Measurements from ENCODE around the gene MCRS1. TPM values are rescaled to one million over a fixed set of nuclear protein-coding genes. Genes with fewer than 3 reads are reported as not detected.

MCRS1 gene
- polyA plus RNA-seq, 1 donor from 2014 or later: 109 TPM

DNA sequence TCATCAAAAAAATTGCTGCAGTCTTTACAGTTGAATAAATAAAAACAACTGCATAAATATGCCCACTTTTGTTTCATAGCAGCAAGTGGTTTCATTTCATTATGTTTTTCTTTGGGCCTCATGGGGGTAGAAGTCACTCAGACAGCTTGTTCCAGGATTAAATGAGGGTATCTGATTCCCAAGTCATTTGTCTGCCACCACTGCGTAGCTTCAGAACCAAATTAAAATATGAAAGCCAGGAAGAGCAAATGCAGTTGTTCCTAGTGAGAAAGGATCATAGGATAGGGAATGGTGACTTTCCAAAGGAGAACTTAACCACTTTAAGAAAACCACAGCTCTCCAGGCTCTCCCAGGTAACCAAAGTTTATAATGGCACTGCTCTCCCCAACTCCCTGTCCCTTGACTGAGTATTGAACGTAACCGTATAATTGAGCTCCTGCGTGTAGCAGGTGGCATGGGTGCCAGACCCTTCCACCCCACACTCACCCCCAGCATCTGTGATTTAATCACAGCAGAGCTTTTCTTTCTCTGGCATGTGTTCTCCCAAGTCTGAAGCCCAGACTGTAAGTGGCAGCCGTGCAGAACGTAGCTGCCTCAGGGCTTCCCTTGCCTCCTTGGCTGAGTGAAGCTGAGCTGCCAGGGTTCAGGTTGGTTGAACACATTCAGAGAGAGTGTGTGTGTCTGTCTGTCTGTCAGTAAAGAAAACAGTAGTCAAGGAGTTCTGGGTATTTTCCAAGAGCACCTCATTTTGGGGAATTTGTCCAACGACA is 40.4 kb downstream of the MCRS1 start:
- no peaks in the 10 kb centered on the region for H3K9me3 ChIP-seq (ENCODE audit: low read length)
- H3K79me2 ChIP-seq (replicated peaks; ENCODE audit: insufficient read depth, low read length): no peaks in the 10 kb centered on the region
- H3F3A ChIP-seq (ENCODE audit: insufficient read depth, low read length, poor library complexity, severe bottlenecking): no peaks in the 10 kb centered on the region
- no peaks in the 10 kb centered on the region for H4K20me1 ChIP-seq (ENCODE audit: insufficient read depth)
- no peak overlapping the region for H3K9ac ChIP-seq (ENCODE audit: low read length)
- no peak overlapping the region for H3K27ac ChIP-seq (ENCODE audit: low read length)
- H3K4me3 ChIP-seq (ENCODE audit: low read length): no peak overlapping the region
- TF ChIP-seq EP300 (conservative IDR thresholded peaks at IDR 0.05; ENCODE audit: poor library complexity, severe bottlenecking) (no peak), TAF1 (IDR thresholded peaks at IDR 0.05; ENCODE audit: low read depth) (no peak), SMC3 (conservative IDR thresholded peaks at IDR 0.05; ENCODE audit: poor library complexity) (no peak), MXI1 (conservative IDR thresholded peaks at IDR 0.05; ENCODE audit: poor library complexity, severe bottlenecking) (no peak)
- H2AFZ ChIP-seq (ENCODE audit: low read depth, low read length): no peak overlapping the region
- H3K36me3 ChIP-seq (ENCODE audit: insufficient read depth, low read length): peaks cover 7% of the 10 kb centered on the region
- H3K27me3 ChIP-seq (ENCODE audit: insufficient read depth, low read depth, low read length): no peaks in the 10 kb centered on the region
- no peaks in the 10 kb centered on the region for H3K9me2 ChIP-seq (ENCODE audit: insufficient read depth, low read length)
- no peak overlapping the region for H3K4me2 ChIP-seq (ENCODE audit: low read length)

DNA sequence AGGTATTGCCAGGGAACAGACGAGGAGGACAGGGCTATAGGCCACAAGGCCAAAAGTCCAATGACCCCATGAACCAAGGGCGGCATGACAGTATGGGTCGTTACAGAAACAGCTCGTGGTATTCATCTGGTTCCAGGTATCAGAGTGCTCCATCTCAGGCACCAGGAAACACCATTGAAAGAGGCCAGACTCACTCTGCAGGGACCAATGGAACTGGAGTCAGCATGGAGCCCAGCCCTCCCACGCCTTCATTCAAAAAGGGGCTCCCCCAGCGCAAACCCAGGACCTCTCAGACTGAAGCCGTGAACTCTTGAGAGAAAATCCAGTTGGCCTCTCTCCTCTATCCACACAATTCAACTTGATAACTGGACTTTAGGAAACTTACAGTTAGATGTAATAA is 42.0 kb downstream of the MCRS1 start:
- Histone ChIP-seq H3K4me3 (ENCODE audit: low read length) (no peak overlapping the region), H3K9me3 (ENCODE audit: low read length) (no peaks in the 10 kb centered on the region), H3K9me2 (ENCODE audit: insufficient read depth, low read length) (no peaks in the 10 kb centered on the region), H3K27ac (ENCODE audit: low read length) (no peak overlapping the region), H3K4me2 (ENCODE audit: low read length) (no peak overlapping the region), H3K27me3 (ENCODE audit: insufficient read depth, low read depth, low read length) (no peaks in the 10 kb centered on the region), H3F3A (ENCODE audit: insufficient read depth, low read length, poor library complexity, severe bottlenecking) (no peaks in the 10 kb centered on the region), H4K20me1 (ENCODE audit: insufficient read depth) (no peaks in the 10 kb centered on the region), H3K9ac (ENCODE audit: low read length) (no peak overlapping the region), H3K36me3 (ENCODE audit: insufficient read depth, low read length) (peaks cover 7% of the 10 kb centered on the region), H2AFZ (ENCODE audit: low read depth, low read length) (no peak overlapping the region), H3K79me2 (replicated peaks; ENCODE audit: insufficient read depth, low read length) (no peaks in the 10 kb centered on the region)
- TF ChIP-seq, protein P1, sequence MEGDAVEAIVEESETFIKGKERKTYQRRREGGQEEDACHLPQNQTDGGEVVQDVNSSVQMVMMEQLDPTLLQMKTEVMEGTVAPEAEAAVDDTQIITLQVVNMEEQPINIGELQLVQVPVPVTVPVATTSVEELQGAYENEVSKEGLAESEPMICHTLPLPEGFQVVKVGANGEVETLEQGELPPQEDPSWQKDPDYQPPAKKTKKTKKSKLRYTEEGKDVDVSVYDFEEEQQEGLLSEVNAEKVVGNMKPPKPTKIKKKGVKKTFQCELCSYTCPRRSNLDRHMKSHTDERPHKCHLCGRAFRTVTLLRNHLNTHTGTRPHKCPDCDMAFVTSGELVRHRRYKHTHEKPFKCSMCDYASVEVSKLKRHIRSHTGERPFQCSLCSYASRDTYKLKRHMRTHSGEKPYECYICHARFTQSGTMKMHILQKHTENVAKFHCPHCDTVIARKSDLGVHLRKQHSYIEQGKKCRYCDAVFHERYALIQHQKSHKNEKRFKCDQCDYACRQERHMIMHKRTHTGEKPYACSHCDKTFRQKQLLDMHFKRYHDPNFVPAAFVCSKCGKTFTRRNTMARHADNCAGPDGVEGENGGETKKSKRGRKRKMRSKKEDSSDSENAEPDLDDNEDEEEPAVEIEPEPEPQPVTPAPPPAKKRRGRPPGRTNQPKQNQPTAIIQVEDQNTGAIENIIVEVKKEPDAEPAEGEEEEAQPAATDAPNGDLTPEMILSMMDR (IDR thresholded peaks at IDR 0.05; ENCODE audit: poor library complexity, severe bottlenecking): no peak
- TF ChIP-seq POLR2AphosphoS5 (IDR thresholded peaks at IDR 0.05): no peak
- TF ChIP-seq, protein P2, sequence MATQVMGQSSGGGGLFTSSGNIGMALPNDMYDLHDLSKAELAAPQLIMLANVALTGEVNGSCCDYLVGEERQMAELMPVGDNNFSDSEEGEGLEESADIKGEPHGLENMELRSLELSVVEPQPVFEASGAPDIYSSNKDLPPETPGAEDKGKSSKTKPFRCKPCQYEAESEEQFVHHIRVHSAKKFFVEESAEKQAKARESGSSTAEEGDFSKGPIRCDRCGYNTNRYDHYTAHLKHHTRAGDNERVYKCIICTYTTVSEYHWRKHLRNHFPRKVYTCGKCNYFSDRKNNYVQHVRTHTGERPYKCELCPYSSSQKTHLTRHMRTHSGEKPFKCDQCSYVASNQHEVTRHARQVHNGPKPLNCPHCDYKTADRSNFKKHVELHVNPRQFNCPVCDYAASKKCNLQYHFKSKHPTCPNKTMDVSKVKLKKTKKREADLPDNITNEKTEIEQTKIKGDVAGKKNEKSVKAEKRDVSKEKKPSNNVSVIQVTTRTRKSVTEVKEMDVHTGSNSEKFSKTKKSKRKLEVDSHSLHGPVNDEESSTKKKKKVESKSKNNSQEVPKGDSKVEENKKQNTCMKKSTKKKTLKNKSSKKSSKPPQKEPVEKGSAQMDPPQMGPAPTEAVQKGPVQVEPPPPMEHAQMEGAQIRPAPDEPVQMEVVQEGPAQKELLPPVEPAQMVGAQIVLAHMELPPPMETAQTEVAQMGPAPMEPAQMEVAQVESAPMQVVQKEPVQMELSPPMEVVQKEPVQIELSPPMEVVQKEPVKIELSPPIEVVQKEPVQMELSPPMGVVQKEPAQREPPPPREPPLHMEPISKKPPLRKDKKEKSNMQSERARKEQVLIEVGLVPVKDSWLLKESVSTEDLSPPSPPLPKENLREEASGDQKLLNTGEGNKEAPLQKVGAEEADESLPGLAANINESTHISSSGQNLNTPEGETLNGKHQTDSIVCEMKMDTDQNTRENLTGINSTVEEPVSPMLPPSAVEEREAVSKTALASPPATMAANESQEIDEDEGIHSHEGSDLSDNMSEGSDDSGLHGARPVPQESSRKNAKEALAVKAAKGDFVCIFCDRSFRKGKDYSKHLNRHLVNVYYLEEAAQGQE (IDR thresholded peaks at IDR 0.05; ENCODE audit: borderline replicate concordance): no peak
- no peak for TF ChIP-seq EP300 (conservative IDR thresholded peaks at IDR 0.05; ENCODE audit: poor library complexity, severe bottlenecking)
- TF ChIP-seq EZH2 (IDR thresholded peaks at IDR 0.05; ENCODE audit: borderline replicate concordance, insufficient read depth, low read length, poor library complexity, severe bottlenecking): no peak
- TF ChIP-seq SMC3 (conservative IDR thresholded peaks at IDR 0.05; ENCODE audit: poor library complexity): no peak
- no peak for TF ChIP-seq RAD21 (conservative IDR thresholded peaks at IDR 0.05)
- no peak for TF ChIP-seq MXI1 (conservative IDR thresholded peaks at IDR 0.05; ENCODE audit: poor library complexity, severe bottlenecking)
- TF ChIP-seq TAF1 (IDR thresholded peaks at IDR 0.05; ENCODE audit: low read depth): no peak

All from neural cell (in vitro differentiated cells).